ENCODE data around the gene IAPP.

DNA sequence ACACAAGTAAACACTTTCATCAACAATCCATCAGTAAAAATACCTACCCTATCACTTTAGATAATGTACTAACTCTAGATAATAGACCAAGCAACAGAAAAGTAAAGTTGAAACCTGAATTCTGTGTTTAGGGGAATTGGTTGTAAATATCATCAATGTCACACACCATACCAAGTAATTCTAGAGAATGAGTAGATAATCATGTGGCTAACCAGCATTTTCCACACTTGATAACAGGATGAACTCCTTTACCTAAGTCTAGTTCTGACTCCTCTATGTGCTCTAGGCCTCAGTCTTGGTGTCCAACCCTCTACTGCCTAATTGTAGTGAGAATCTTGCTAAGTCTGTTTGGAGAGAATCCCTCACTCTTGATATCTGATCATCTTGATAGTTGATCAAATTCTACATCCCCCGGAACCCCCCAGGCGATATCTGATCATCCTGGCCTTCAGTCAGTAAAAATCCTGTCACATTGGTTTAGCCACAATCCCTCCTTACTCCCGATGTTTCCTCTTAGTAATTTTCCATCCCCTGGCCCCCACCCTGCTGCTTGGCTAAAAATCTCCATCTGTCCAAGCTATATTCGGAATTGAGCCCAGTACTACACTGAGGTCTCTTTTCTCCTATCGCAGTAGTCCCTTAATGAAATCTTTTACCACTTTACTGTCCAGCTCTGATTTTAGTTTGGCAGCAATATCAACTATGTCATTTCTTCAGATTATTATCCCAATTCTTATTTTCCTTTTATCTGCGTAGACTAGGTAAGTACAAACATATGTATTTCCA lies 34.5 kb upstream of the IAPP start:
- TF ChIP-seq, protein P1, sequence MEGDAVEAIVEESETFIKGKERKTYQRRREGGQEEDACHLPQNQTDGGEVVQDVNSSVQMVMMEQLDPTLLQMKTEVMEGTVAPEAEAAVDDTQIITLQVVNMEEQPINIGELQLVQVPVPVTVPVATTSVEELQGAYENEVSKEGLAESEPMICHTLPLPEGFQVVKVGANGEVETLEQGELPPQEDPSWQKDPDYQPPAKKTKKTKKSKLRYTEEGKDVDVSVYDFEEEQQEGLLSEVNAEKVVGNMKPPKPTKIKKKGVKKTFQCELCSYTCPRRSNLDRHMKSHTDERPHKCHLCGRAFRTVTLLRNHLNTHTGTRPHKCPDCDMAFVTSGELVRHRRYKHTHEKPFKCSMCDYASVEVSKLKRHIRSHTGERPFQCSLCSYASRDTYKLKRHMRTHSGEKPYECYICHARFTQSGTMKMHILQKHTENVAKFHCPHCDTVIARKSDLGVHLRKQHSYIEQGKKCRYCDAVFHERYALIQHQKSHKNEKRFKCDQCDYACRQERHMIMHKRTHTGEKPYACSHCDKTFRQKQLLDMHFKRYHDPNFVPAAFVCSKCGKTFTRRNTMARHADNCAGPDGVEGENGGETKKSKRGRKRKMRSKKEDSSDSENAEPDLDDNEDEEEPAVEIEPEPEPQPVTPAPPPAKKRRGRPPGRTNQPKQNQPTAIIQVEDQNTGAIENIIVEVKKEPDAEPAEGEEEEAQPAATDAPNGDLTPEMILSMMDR (IDR thresholded peaks at IDR 0.05) = no peak
- TF ChIP-seq POLR2A (IDR thresholded peaks at IDR 0.05) = no peak
